SU-DHL-6 (cell line): ENCODE data around the gene KRTAP9-1.

Source experiments
- EZH2phosphoT487 ChIP-seq: fragments of 200-600 bp; sonication (generic), shearing (Covaris generic); conservative IDR thresholded peaks from 2 replicates; pipeline ENCODE4 v1.6.1; 2018; ENCODE audit warnings: mild to moderate bottlenecking, antibody characterized with exemption, low read length, moderate library complexity, mixed read lengths
- TF ChIP-seq, protein P1 (sequence below): fragments of 200-600 bp; sonication (generic); IDR thresholded peaks from one replicate; pipeline ENCODE4 v1.5.1; 2017; ENCODE audit warnings: antibody characterized with exemption, mild to moderate bottlenecking, low read length, moderate library complexity; ENCODE audit not compliant: insufficient read depth, poor library complexity, severe bottlenecking

- TF ChIP-seq, protein P1, sequence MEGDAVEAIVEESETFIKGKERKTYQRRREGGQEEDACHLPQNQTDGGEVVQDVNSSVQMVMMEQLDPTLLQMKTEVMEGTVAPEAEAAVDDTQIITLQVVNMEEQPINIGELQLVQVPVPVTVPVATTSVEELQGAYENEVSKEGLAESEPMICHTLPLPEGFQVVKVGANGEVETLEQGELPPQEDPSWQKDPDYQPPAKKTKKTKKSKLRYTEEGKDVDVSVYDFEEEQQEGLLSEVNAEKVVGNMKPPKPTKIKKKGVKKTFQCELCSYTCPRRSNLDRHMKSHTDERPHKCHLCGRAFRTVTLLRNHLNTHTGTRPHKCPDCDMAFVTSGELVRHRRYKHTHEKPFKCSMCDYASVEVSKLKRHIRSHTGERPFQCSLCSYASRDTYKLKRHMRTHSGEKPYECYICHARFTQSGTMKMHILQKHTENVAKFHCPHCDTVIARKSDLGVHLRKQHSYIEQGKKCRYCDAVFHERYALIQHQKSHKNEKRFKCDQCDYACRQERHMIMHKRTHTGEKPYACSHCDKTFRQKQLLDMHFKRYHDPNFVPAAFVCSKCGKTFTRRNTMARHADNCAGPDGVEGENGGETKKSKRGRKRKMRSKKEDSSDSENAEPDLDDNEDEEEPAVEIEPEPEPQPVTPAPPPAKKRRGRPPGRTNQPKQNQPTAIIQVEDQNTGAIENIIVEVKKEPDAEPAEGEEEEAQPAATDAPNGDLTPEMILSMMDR: no peak
- no peak for TF ChIP-seq EZH2phosphoT487
Measured at GRCh38 chr17:41226051-41226450, 36.4 kb downstream of the KRTAP9-1 start.
